Gastroesophageal sphincter (tissue), 3 donors: Measurements from ENCODE around the gene CXADR.
"Not testable (repeated sequence)": the region's sequence is repeated elsewhere in the genome, so short reads cannot be mapped to it uniquely, and the experiment has no call there.

Experiments
- CTCF ChIP-seq, 4 experiments: fragments of 200-600 bp in 2 of 4; fragments of 450-650 bp in 2 of 4; sonication (generic) in 1 of 4; IDR thresholded peaks; one replicate each; pipeline ENCODE4 v1.5.1; 2017 to 2019; ENCODE audit warnings: antibody characterized with exemption in 4 of 4, mild to moderate bottlenecking in 2 of 4, moderate library complexity in 2 of 4
- EP300 ChIP-seq: sonication (generic); formaldehyde crosslinking; IDR thresholded peaks from one replicate; pipeline ENCODE4 v1.6.1; 2017; ENCODE audit warnings: antibody characterized with exemption, mild to moderate bottlenecking
- POLR2A ChIP-seq, 2 donors: fragments of 450-650 bp; IDR thresholded peaks; one replicate each; pipeline ENCODE4 v1.6.1; 2017; ENCODE audit warnings: antibody characterized with exemption in 2 of 2, mild to moderate bottlenecking in 2 of 2, moderate library complexity in 1 of 2
- POLR2AphosphoS5 ChIP-seq: sonication (generic); formaldehyde crosslinking; IDR thresholded peaks from one replicate; pipeline ENCODE4 v1.6.1; 2017; ENCODE audit warnings: antibody characterized with exemption

- TF ChIP-seq CTCF (IDR thresholded peaks at IDR 0.05); POLR2A (IDR thresholded peaks at IDR 0.05); POLR2AphosphoS5; EP300: not testable (repeated sequence)
These were observed 23.3 kb upstream of the CXADR start for GRCh38 chr21:17489565-17489964.
